Measurements from ENCODE around the gene ACVR1. TPM values are rescaled to one million over a fixed set of nuclear protein-coding genes. Genes with fewer than 3 reads are reported as not detected.

ACVR1 gene
- total and polyA plus RNA-seq, 2 donors (not counting 3 experiments of a cell fraction or from before 2014, with no cell fraction given), result 24.8 to 33.6 TPM

- no peaks in the 10 kb centered on the region for H3K9me3 ChIP-seq (replicated peaks; ENCODE audit: control insufficient read depth, insufficient read depth, low read length)
- no peak overlapping the region for H2AFZ ChIP-seq (ENCODE audit: low read depth, low read length)
- H3K4me2 ChIP-seq (ENCODE audit: insufficient read depth, low read length), result no peak overlapping the region
- BruUV-seq (replicated peaks), result no TSS peak
- no peaks in the 10 kb centered on the region for H3K36me3 ChIP-seq (ENCODE audit: control insufficient read depth in 2 of 2, extremely low read depth in 1 of 2, insufficient read depth in 2 of 2, low read length in 2 of 2)
- dilution Hi-C loops (cut with MboI; ENCODE audit: extremely low pct_ligation_motif_present, low sequenced_read_pairs), result no loop called here
- intact Hi-C loops (cut with micrococcal nuclease), result no loop called here
- ChIA-PET POLR2A (no interaction called here), CTCF (no interaction called here)
- DNase-seq (ENCODE audit: low read depth, low spot score), result no peak
- no peak overlapping the region for H3K27ac ChIP-seq (ENCODE audit: insufficient read depth, low read depth, low read length)
- H3K27me3 ChIP-seq (ENCODE audit: control insufficient read depth in 2 of 2, insufficient read depth in 2 of 2, low read length in 2 of 2), result no peaks in the 10 kb centered on the region
- no peak overlapping the region for H3K9ac ChIP-seq (replicated peaks; ENCODE audit: extremely low read depth, insufficient read depth, low read length)
- H3K4me3 ChIP-seq (replicated peaks in 1 of 3; ENCODE audit: insufficient read depth in 1 of 3, low read depth in 1 of 3, low read length in 3 of 3), result no peak overlapping the region
- no peaks in the 10 kb centered on the region for H3K9me1 ChIP-seq (replicated peaks; ENCODE audit: control insufficient read depth, extremely low read depth, insufficient read depth, low read length)
- TF ChIP-seq CTCF (IDR thresholded peaks at IDR 0.05; ENCODE audit: extremely low read depth in 1 of 2, insufficient read depth in 1 of 2, low read depth in 1 of 2, low read length in 2 of 2), result no peak
- no peak for TF ChIP-seq MYC (IDR thresholded peaks at IDR 0.05; ENCODE audit: low read depth, low read length)
- no peak for TF ChIP-seq POLR2AphosphoS5 (IDR thresholded peaks at IDR 0.05; ENCODE audit: insufficient read depth, low read depth, low read length)
- no peak for TF ChIP-seq GATA2 (IDR thresholded peaks at IDR 0.05; ENCODE audit: insufficient read depth, insufficient read length, low read depth, low read length)
- no peak for TF ChIP-seq EZH2 (IDR thresholded peaks at IDR 0.05; ENCODE audit: borderline replicate concordance, low read depth, low read length, severe bottlenecking)
- no peak for TF ChIP-seq MAX (IDR thresholded peaks at IDR 0.05; ENCODE audit: insufficient read depth, insufficient read length)
- TF ChIP-seq JUN (IDR thresholded peaks at IDR 0.05; ENCODE audit: borderline replicate concordance, insufficient read depth, insufficient read length, low read depth), result no peak
- no peak for TF ChIP-seq FOS (IDR thresholded peaks at IDR 0.05; ENCODE audit: borderline replicate concordance, insufficient read depth, low read length)
- no peak for TF ChIP-seq POLR2A (IDR thresholded peaks at IDR 0.05; ENCODE audit: low read depth, low read length)
- H3K4me1 ChIP-seq (ENCODE audit: control insufficient read depth, extremely low read depth, insufficient read depth, low read length), result peaks cover 11% of the 10 kb centered on the region
- H3K79me2 ChIP-seq (ENCODE audit: control insufficient read depth, insufficient read depth, low read length), result peaks cover 22% of the 10 kb centered on the region
- no peak for FAIRE-seq
- no peaks in the 10 kb centered on the region for H4K20me1 ChIP-seq (replicated peaks; ENCODE audit: control insufficient read depth, extremely low read depth, insufficient read depth, low read length)
Observed at GRCh38 chr2:157845081-157845480, 31.0 kb downstream of the ACVR1 start.

Data from endothelial cell of umbilical vein (primary cell).